H54 (cell line): ENCODE results near the gene DACT3.
A peak's percentile ranks its signal among the peaks of the same experiment; 100 is the strongest.
"Not testable (repeated sequence)": the region's sequence is repeated elsewhere in the genome, so short reads cannot be mapped to it uniquely, and the experiment has no call there.

Experiments used
- DNase-seq: peaks from one replicate; pipeline ENCODE4 v3.0.0; 2011; ENCODE audit warnings: low spot score, mixed read lengths; ENCODE audit not compliant: insufficient read length
- FAIRE-seq: peaks from 3 replicates; lab custom pipeline; 2011; peaks lifted over from hg19 to GRCh38; lab: Jason Lieb, UNC
- POLR2A ChIP-seq: IDR thresholded peaks from 2 replicates; pipeline ENCODE4 v1.6.1; 2011; ENCODE audit warnings: low read depth, mild to moderate bottlenecking, low read length

Gene DACT3

DNA sequence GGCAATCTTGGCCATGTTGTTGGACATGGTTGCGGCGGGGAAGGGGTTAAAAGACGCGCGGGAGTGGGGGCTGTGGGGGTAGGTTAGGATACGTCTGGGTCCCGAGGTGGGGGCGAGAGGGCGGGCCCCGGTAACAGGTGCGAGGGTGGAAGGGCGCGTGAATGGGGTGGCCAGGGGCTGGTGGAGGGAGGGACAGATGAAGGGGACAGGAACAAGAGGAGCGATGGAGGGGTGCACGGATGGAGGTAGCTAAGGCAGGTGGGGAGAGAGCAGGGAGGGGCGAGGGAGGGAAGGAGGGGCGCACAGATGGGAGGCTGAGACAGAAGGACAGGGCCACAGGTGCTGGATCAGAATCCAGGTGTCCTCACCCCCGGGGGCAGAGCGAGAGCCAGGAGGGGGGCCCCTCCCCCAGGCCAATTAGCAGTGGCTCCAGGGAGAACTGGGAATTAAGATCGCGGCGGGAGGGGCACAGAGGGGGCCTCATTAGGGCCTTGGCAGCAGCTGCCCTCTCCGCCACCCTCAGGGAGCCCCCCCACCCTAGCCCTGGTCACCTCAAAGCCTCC, 26.2 kb downstream of the DACT3 start:
- DNase-seq (no peak), FAIRE-seq (no peak)
- no peak for TF ChIP-seq POLR2A

DNA sequence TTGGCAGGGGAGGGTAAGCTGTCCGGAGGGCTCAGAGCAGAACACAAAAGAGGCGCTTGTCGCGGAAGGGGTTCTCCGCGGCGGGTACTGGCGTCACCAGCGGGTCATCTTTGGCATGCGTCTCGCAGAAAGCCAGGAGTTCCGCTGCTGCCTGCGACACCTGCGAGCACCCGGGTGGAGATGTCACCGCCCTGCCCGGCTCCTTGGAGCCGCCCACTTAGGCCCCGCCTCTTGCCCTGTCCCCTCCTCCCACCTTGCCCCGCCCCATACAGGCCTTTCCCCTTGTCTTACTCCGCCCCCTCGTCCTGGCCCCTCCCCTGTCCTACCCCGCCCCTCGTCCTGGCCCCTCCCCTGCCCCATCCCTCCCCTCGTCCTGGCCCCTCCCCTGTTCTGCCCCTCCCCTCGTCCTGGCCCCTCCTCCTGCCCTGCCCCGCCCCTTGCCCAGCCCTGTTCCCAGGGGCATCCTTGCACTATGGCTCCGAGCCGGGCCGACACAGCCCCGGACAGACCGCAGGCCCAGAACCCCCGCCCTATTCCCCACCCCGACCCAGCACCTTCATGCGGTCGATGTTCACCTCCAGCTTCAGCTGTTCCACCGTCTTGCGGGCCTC, 26.8 kb downstream of the DACT3 start:
- DNase-seq (peak; percentile 77), FAIRE-seq (no peak)
- no peak for TF ChIP-seq POLR2A

DNA sequence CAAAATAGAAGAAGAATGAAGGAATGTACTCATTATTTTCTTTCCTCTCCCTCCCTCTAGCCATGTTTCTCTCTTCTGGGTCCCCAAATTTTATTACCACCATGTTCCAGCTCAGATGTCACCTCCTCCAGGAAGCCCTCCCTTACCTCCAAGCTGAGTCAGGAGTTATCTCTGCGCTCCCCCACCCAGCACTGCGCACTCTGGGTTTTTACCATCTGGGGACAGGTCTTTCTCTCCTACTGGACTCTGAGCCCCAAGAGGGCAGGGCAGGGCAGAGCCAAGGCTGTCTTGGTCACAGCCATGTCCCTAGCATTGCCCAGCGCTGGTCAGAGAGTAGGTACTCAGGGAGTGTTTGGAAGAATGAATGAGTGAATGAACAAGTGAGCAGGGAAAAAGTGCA, 27.9 kb downstream of the DACT3 start:
- TF ChIP-seq POLR2A = no peak
- DNase-seq (no peak), FAIRE-seq (no peak)

DNA sequence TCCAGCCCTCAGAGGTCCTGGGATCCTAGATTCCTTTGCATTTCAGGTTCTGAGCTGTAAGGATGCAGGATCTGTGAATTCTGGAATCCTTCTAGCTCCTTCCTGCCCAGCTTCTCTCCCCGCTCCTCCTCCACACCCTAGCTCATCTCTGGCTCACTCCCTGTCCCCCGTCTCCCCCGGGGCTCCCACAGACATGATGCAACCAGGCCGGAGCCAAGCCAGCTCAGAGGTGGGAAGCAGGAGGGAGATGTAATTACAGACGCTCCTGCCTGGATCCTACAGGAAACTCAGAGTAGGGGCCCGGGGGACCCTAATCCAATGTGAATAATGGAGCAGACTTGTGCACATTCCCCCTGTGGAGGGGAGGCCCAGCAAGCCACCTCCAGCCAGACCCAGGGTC, 29.5 kb downstream of the DACT3 start:
- DNase-seq (no peak), FAIRE-seq (no peak)
- TF ChIP-seq POLR2A = no peak

DNA sequence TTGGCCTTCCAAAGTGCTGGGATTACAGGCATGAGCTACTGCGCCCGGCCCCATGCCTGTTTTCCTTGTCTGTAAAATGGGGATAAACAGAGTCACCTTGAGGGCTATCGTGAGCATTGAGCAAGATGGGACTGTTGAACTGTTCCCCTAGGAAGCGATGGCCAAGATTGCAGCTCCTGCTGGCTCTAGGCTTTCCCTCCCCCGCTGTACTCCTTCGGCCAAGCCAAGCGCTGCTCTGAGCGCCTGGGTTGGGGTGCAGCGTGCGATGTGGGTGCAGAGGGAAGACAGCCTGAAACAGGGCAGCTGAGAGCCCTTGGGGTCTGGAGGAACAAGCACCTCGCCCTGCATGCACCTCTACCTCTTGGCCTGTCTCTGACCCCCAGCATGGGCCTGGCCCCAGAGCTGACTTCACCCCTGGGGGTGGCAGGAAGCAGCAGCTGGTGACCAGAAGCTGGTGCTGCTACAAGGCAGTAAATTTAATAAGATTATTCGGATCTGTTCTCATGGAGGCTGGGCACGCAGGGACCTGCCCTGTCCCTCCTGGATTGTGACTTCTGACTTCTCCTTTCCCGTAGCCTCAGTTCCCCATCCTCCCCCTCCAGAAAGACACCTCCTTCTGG, 30.3 kb downstream of the DACT3 start:
- DNase-seq (no peak), FAIRE-seq (no peak)
- no peak for TF ChIP-seq POLR2A

DNA sequence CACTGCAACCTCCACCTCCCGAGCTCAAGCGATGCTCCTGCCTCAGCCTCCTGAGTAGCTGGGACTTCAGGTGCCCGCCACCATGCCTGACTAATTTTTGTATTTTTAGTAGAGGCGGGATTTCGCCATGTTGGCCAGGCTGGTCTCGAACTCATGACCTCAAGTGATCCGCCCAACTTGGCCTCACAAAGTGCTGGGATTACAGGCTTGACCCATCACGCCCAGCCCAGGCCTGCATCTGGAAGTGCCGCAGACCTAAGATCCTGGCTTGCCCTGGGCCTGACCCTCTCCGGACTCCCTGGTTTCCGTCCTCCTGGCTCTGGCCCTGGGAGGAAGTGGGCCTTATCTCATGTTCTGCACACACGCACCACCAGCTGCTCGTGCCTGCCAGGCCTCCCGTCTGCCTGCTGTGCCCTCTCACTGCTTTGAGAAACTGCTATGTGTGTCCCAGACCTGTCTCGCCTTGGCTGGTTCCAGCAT, 31.4 kb downstream of the DACT3 start:
- TF ChIP-seq POLR2A = no peak
- DNase-seq (no peak), FAIRE-seq (no peak)

DNA sequence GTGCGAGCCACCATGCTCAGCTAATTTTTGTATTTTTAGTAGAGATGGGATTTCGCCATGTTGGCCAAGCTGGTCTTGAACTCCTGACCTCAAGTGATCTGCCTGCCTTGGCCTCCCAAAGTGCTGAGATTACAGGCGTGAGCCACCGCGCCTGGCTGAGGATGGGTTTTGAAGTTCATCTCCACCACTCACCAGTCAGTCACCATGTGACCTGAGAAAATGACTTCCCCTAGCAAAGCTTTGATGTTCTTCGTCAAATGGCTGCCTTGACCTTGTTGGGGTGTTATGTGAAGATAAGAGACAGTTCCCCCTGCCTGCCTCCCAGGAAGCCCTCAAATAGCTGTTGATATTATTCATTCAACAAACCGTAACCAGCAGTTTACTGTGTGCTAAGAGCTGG, 32.0 kb downstream of the DACT3 start:
- not testable (repeated sequence) for DNase-seq, FAIRE-seq

DNA sequence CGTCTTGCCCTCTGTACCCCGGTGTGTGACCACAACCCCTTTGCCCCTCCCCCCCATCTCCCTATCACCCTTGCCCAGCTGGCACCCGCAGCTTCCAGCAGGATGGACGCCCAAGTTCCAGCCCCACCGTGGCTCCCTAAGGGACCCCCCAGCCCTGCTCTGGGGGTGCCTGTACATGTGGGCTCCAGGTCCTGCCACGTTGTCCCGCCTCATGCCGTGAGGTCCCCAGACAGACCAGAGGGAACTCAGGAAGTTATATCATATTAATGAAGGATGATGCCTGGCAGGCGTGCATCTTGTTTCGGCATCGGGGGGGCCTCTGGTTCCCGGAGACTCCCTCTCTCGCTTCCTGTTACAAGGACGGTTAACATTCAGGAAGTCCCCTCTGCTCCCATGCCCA, 34.5 kb downstream of the DACT3 start:
- FAIRE-seq (no peak), DNase-seq (no peak)
- TF ChIP-seq POLR2A = no peak

DNA sequence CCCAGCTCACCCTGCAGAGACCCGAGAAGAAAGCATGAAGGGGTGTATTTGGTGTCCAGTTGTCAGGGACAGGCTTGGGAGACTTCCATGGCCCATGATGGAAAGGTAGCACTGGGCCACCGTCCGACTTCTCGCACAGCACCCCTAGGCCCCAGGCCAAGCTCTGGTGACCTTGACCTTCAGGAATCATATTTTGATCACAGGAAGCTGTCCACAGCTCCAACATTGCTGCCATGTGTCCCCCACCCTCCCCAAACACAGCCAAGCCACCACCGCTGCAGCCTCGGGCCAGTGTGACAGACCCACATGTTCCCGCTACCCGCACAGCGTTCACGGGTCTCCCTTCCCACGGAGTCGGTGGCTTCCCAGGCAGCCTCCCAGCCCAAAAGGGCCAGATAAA, 35.3 kb downstream of the DACT3 start:
- FAIRE-seq (no peak), DNase-seq (no peak)
- TF ChIP-seq POLR2A = no peak

DNA sequence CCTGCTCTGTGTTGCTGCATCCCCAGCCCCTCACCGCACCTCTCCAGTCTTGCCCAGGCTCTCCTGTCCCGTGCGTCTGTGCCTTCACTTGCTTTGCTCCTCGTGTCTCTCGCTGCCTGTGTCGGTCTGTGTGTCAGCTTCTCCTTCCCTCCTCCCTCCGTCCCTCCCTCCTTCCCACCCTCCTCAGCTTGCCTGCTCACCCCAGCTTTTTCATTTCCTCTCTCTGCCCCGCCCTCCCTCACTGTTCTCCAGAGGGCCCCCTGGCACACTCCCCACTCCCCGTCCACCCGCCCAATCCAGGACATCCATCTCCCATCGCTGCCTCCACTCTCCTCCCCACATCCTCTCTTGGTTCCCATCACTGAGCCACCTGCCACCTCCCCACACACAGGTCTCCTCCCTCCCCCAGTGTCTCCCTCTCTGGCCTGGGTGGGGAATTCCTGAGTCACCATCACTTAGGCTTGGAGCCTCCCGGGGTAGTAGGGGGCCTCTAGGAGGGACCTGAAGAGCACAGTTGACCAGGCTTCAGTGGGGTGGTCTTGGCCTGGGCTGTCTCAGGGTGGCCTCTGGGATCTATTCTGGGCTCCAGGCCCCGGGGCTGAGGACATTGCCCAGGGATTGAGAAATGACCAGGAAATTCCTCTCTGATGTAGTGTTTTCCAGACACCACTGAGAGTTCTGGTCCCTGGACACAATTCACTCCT, 35.9 kb downstream of the DACT3 start, which contains the start of gene PTGIR:
Gene PTGIR, minus strand, starts transcription at position 132 of the 704 bp plus-strand sequence. CDS start 864 bp downstream, outside the sequence.
- 0 out of 2 replicates have a peak, but pooled peaks have one; percentile 2 for TF ChIP-seq POLR2A
- FAIRE-seq = no peak
- DNase-seq = no peak

DNA sequence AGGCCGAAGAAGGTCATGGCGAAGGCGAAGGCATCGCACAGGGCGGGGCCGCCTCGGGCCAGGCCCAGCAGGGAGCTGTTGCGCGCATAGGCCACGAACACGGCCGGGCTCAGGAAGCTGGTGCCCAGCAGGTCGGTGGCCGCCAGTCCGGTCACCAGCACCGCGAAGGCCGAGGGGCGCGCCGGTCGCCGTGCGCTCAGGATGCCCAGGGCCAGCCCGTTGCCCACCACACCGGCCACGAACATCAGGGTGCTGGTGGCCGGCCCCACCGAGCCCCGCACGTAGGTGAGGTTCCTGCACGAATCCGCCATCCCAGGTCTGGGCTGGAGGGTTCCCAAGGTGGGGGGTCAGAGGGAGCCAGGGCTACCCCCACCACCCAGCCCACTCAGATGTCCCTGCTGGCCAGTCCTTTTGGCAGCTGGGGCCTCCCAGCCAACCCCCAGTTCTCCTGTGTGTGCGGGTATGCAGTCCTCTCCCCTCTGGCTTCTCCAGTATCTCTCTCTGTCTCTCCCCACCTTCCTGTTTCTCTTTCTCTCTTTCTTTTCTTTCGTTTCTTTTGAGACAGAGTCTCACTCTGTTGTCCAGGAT, 37.0 kb downstream of the DACT3 start:
- no peak for TF ChIP-seq POLR2A
- FAIRE-seq (no peak), DNase-seq (no peak)

DNA sequence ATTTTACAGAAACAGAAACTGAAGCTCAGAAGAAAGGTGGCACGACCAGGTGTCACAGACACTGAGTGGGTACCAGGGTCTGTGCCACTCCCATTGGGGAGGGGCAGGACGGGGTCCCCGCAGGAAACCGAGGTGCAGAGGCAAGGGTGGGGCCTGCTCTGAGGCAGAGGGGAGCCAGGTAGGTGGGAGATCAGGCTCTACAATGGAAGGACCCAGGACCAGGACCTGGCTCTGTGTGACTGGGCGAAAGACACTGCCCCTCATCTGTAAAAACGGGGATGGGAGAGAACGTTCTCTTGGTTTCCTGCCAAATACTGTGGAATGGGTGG, 38.9 kb downstream of the DACT3 start:
- FAIRE-seq (no peak), DNase-seq (no peak)
- no peak for TF ChIP-seq POLR2A

DNA sequence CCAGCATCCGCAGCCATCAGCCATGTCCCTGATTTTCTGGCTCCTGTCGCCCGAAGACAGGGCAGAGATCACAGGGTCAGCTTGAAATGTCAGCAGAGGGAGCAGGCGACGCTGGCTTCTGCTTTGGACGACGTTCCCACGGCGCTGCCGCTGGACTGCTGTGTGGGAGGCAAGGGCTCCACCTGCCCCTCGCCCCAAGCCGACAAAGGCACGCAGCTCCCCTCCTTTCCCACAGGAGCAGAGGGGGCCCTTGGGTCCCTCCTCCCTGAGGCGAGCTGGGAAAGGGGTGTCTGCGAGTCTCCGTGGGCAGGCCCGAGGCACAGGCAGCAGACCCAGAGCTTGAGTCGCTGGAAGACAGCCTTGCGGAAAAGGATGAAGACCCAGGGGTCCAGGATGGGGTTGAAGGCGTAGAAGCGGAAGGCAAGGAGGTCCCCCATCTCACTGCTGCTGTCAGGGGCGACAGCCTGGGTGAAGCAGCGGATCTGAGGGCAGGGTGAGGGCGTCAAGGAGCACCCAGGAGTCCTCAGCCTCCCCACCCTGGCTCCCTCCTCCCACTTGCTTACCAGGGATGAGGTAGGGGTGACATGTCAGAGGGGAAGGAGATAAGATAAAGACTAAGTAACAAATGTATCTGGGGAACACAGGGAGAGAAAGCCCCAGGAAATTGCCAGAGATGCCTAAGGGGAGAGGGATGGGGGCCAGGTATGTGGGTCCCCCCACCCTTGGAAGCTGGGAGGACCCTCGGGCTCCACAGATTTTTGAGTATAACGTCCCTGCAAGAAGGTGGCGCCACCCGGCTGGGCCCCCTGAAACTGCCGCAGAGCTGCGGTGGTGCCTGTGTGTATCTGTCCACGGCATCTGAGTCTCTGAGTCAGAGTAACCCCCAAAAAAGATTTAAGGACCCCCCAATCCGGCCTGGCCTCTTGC, 39.5 kb downstream of the DACT3 start:
- DNase-seq (no peak), FAIRE-seq (no peak)
- no peak for TF ChIP-seq POLR2A

DNA sequence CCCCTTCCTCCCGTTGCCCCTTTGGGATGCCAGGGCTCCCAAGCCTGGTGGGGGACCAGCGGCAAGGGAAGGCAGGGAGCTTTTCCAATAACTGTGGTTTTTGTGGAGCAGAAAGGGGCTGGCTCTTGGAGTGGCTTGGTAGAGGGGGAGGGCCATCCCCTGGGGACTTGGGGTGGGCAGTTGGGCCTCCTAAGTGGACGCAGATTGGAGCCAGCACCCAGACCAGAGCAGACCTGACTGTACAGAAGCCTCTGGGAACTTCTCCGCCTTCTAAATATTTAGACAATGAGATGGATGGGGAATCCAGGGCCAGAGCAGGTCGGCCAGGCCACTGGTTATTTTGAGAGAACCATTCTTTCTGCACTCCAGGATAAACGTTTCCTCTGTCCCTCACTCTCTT, 40.3 kb downstream of the DACT3 start:
- DNase-seq (no peak), FAIRE-seq (no peak)
- TF ChIP-seq POLR2A = no peak
